Mesendoderm (in vitro differentiated cells): ENCODE measurements around the gene MBNL1.

Experiments used
- DNase-seq: peaks from one replicate; pipeline ENCODE4 v3.0.0; 2013
- H2AK5ac ChIP-seq: 2 replicates; pipeline ENCODE4 v1.6.1; 2013; ENCODE audit warnings: low read length, inconsistent platforms
- H2BK120ac ChIP-seq: 2 replicates; pipeline ENCODE4 v1.6.1; 2013; ENCODE audit warnings: low read depth, mild to moderate bottlenecking, low read length, moderate library complexity, mixed read lengths
- H2BK15ac ChIP-seq: replicated peaks from 2 replicates; pipeline ENCODE4 v1.6.1; 2013; ENCODE audit warnings: low read depth, mild to moderate bottlenecking, moderate library complexity
- H2BK5ac ChIP-seq: 2 replicates; pipeline ENCODE4 v1.6.1; 2013; ENCODE audit warnings: low read length, inconsistent platforms
- H3K18ac ChIP-seq: 2 replicates; pipeline ENCODE4 v1.6.1; 2013; ENCODE audit warnings: mild to moderate bottlenecking, low read length, mixed read lengths
- H3K23ac ChIP-seq: one replicate; pipeline ENCODE4 v1.6.1; 2013; ENCODE audit warnings: low read length
- H3K27ac ChIP-seq: 2 replicates; pipeline ENCODE4 v1.5.1; 2013; ENCODE audit warnings: low read depth, mild to moderate bottlenecking, inconsistent platforms, low read length, moderate library complexity
- H3K27me3 ChIP-seq: 2 replicates; pipeline ENCODE4 v1.6.1; 2013; ENCODE audit warnings: low read length, control low read depth, mild to moderate bottlenecking, inconsistent platforms; ENCODE audit not compliant: insufficient read depth, poor library complexity
- H3K36me3 ChIP-seq: 2 replicates; pipeline ENCODE4 v1.6.1; 2013; ENCODE audit warnings: low read length, inconsistent platforms; ENCODE audit not compliant: control insufficient read depth, insufficient read depth
- H3K4ac ChIP-seq: one replicate; pipeline ENCODE4 v1.6.1; 2013; ENCODE audit warnings: low read depth, mild to moderate bottlenecking, low read length, moderate library complexity
- H3K4me1 ChIP-seq: 2 replicates; pipeline ENCODE4 v1.6.1; 2013; ENCODE audit warnings: low read depth, low read length, inconsistent platforms; ENCODE audit not compliant: control insufficient read depth
- H3K4me2 ChIP-seq: 2 replicates; pipeline ENCODE4 v1.6.1; 2013; ENCODE audit warnings: low read length
- H3K4me3 ChIP-seq: 2 replicates; pipeline ENCODE4 v1.5.1; 2013; ENCODE audit warnings: mild to moderate bottlenecking, low read length
- H3K56ac ChIP-seq: one replicate; pipeline ENCODE4 v1.6.1; 2013; ENCODE audit warnings: low read length
- H3K79me1 ChIP-seq: 2 replicates; pipeline ENCODE4 v1.6.1; 2013; ENCODE audit warnings: low read length, inconsistent platforms
- H3K79me2 ChIP-seq: 2 replicates; pipeline ENCODE4 v1.6.1; 2013; ENCODE audit warnings: mild to moderate bottlenecking, low read length; ENCODE audit not compliant: control insufficient read depth, insufficient read depth
- H3K9ac ChIP-seq: 2 replicates; pipeline ENCODE4 v1.6.1; 2013; ENCODE audit warnings: low read length, inconsistent platforms
- H4K5ac ChIP-seq: one replicate; pipeline ENCODE4 v1.6.1; 2013; ENCODE audit warnings: low read length
- H4K8ac ChIP-seq: one replicate; pipeline ENCODE4 v1.6.1; 2013; ENCODE audit warnings: low read depth, mild to moderate bottlenecking, control low read depth, low read length, moderate library complexity
- WGBS: extraction: QIAGEN DNeasy Blood & Tissue Kit; methylation state at CpG from one replicate; pipeline ENCODE4 v1.1.7; 2013; ENCODE audit warnings: low lambda C conversion rate, missing lambda C conversion rate; ENCODE audit not compliant: insufficient coverage; ENCODE audit errors: extremely low coverage; 5-methylcytosine and 5-hydroxymethylcytosine counted together

MBNL1 gene

GRCh38 chr3:152287898-152288576 is 19.3 kb downstream of the MBNL1 start:
- no peak overlapping the region for H2BK15ac ChIP-seq
- no peak for DNase-seq
- no peak overlapping the region for H3K18ac ChIP-seq
- H3K27me3 ChIP-seq: no peaks in the 10 kb centered on the region
- no peak overlapping the region for H3K23ac ChIP-seq
- no peak overlapping the region for H3K27ac ChIP-seq
- no peak overlapping the region for H4K5ac ChIP-seq
- no peak overlapping the region for H2BK5ac ChIP-seq
- H3K4ac ChIP-seq: no peak overlapping the region
- no CpG with 5 or more reads among the region's 6 CpGs for WGBS
- no peaks in the 10 kb centered on the region for H3K79me2 ChIP-seq
- H3K9ac ChIP-seq: no peak overlapping the region
- no peak overlapping the region for H3K4me2 ChIP-seq
- no peak overlapping the region for H4K8ac ChIP-seq
- no peaks in the 10 kb centered on the region for H3K4me1 ChIP-seq
- no peak overlapping the region for H2BK120ac ChIP-seq
- H3K56ac ChIP-seq: no peak overlapping the region
- H2AK5ac ChIP-seq: no peak overlapping the region
- H3K79me1 ChIP-seq: no peaks in the 10 kb centered on the region
- H3K4me3 ChIP-seq: no peak overlapping the region
- H3K36me3 ChIP-seq: no peaks in the 10 kb centered on the region

GRCh38 chr3:152288681-152289080 is 20.0 kb downstream of the MBNL1 start:
- Histone ChIP-seq H2AK5ac (no peak overlapping the region), H3K56ac (no peak overlapping the region), H2BK15ac (no peak overlapping the region), H3K18ac (no peak overlapping the region), H3K27ac (no peak overlapping the region), H2BK120ac (no peak overlapping the region), H3K9ac (no peak overlapping the region), H3K36me3 (no peaks in the 10 kb centered on the region), H2BK5ac (no peak overlapping the region), H3K79me2 (no peaks in the 10 kb centered on the region), H3K4me1 (no peaks in the 10 kb centered on the region), H3K4me2 (no peak overlapping the region), H3K27me3 (no peaks in the 10 kb centered on the region), H4K8ac (no peak overlapping the region), H3K79me1 (no peaks in the 10 kb centered on the region), H3K4me3 (no peak overlapping the region), H3K4ac (no peak overlapping the region), H4K5ac (no peak overlapping the region), H3K23ac (no peak overlapping the region)
- no peak for DNase-seq
- no CpG with 5 or more reads among the region's 1 CpG for WGBS

GRCh38 chr3:152289708-152290107 is 21.0 kb downstream of the MBNL1 start:
- no peak overlapping the region for H2BK120ac ChIP-seq
- H4K5ac ChIP-seq: no peak overlapping the region
- H2AK5ac ChIP-seq: no peak overlapping the region
- no peak overlapping the region for H3K4me2 ChIP-seq
- no peak overlapping the region for H3K23ac ChIP-seq
- no peaks in the 10 kb centered on the region for H3K36me3 ChIP-seq
- H3K79me2 ChIP-seq: no peaks in the 10 kb centered on the region
- no peak overlapping the region for H4K8ac ChIP-seq
- no peak overlapping the region for H3K56ac ChIP-seq
- no peaks in the 10 kb centered on the region for H3K4me1 ChIP-seq
- H3K18ac ChIP-seq: no peak overlapping the region
- no peak overlapping the region for H2BK5ac ChIP-seq
- no peak overlapping the region for H3K27ac ChIP-seq
- H3K9ac ChIP-seq: no peak overlapping the region
- H2BK15ac ChIP-seq: no peak overlapping the region
- no peak for DNase-seq
- no peak overlapping the region for H3K4me3 ChIP-seq
- no peaks in the 10 kb centered on the region for H3K27me3 ChIP-seq
- H3K4ac ChIP-seq: no peak overlapping the region
- no peaks in the 10 kb centered on the region for H3K79me1 ChIP-seq
- WGBS: 100% methylated on average over 1 of the region's 3 CpGs

GRCh38 chr3:152290374-152290773 is 21.6 kb downstream of the MBNL1 start:
- Histone ChIP-seq H3K27ac (no peak overlapping the region), H3K23ac (no peak overlapping the region), H3K56ac (no peak overlapping the region), H4K8ac (no peak overlapping the region), H2BK5ac (no peak overlapping the region), H2AK5ac (no peak overlapping the region), H3K36me3 (no peaks in the 10 kb centered on the region), H3K4me1 (no peaks in the 10 kb centered on the region), H3K79me2 (no peaks in the 10 kb centered on the region), H3K27me3 (no peaks in the 10 kb centered on the region), H3K18ac (no peak overlapping the region), H3K4me3 (no peak overlapping the region), H3K79me1 (no peaks in the 10 kb centered on the region), H2BK15ac (no peak overlapping the region), H2BK120ac (no peak overlapping the region), H3K4me2 (no peak overlapping the region), H3K4ac (no peak overlapping the region), H4K5ac (no peak overlapping the region), H3K9ac (no peak overlapping the region)
- DNase-seq: no peak

GRCh38 chr3:152291238-152291637 is 22.5 kb downstream of the MBNL1 start:
- H4K5ac ChIP-seq: no peak overlapping the region
- H3K27me3 ChIP-seq: no peaks in the 10 kb centered on the region
- no peak overlapping the region for H3K18ac ChIP-seq
- H3K4ac ChIP-seq: no peak overlapping the region
- no peaks in the 10 kb centered on the region for H3K4me1 ChIP-seq
- no peak overlapping the region for H3K4me2 ChIP-seq
- H3K9ac ChIP-seq: no peak overlapping the region
- no peak overlapping the region for H3K27ac ChIP-seq
- H3K79me2 ChIP-seq: no peaks in the 10 kb centered on the region
- H2AK5ac ChIP-seq: no peak overlapping the region
- H3K36me3 ChIP-seq: no peaks in the 10 kb centered on the region
- H2BK120ac ChIP-seq: no peak overlapping the region
- no peak overlapping the region for H3K56ac ChIP-seq
- no peak overlapping the region for H3K4me3 ChIP-seq
- no peak overlapping the region for H2BK15ac ChIP-seq
- no peak overlapping the region for H4K8ac ChIP-seq
- no peak overlapping the region for H2BK5ac ChIP-seq
- H3K23ac ChIP-seq: no peak overlapping the region
- DNase-seq: no peak
- H3K79me1 ChIP-seq: no peaks in the 10 kb centered on the region
- WGBS: no CpG with 5 or more reads among the region's 5 CpGs

- no peak overlapping the region for H3K27ac ChIP-seq
- no peak overlapping the region for H4K8ac ChIP-seq
- H3K36me3 ChIP-seq: no peaks in the 10 kb centered on the region
- H3K56ac ChIP-seq: no peak overlapping the region
- no peak overlapping the region for H3K4ac ChIP-seq
- no peak overlapping the region for H2BK120ac ChIP-seq
- H3K23ac ChIP-seq: no peak overlapping the region
- no peak for DNase-seq
- H2BK15ac ChIP-seq: no peak overlapping the region
- no peak overlapping the region for H2BK5ac ChIP-seq
- no peak overlapping the region for H3K4me2 ChIP-seq
- no peak overlapping the region for H3K18ac ChIP-seq
- no peaks in the 10 kb centered on the region for H3K27me3 ChIP-seq
- no peak overlapping the region for H4K5ac ChIP-seq
- no peak overlapping the region for H3K9ac ChIP-seq
- H3K79me2 ChIP-seq: no peaks in the 10 kb centered on the region
- no peak overlapping the region for H3K4me3 ChIP-seq
- H3K4me1 ChIP-seq: no peaks in the 10 kb centered on the region
- H2AK5ac ChIP-seq: no peak overlapping the region
- no CpG with 5 or more reads among the region's 4 CpGs for WGBS
- no peaks in the 10 kb centered on the region for H3K79me1 ChIP-seq
These were observed 22.9 kb downstream of the MBNL1 start for GRCh38 chr3:152291649-152292066.
